Sciatic nerve (tissue), 2 donors: ENCODE results near the gene ALDH1B1. TPM values are rescaled to one million over a fixed set of nuclear protein-coding genes. Genes with fewer than 3 reads are reported as not detected.

Source experiments
- ATAC-seq: fragments of 200-7000 bp; cut with Tn5 transposase; one replicate; pipeline ENCODE4 v1.9.1; 2020; ENCODE audit warnings: mild to moderate bottlenecking, moderate library complexity
- DNase-seq: peaks from one replicate; pipeline ENCODE4 v3.0.0-alpha.2; 2020; ENCODE audit warnings: low spot score
- intact Hi-C: fragments of 100-400 bp; cut with DNase I; formaldehyde crosslinking; loops from one replicate; pipeline ENCODE4 v1.14.2; 2022
- total RNA-seq: library from RNA; stranded (reverse); fragmentation: NEBNext Ultra II Directional; extraction: Animal tissue kit (Norgen Biotek cat#: 25700); gene quantifications from one replicate; pipeline ENCODE4 v1.2.1, GENCODE V29; 2021
- donor health status: DM: no; HTN: no; CAD: no.
- donor health status: DM: no; HTN: no; CAD: no.

ALDH1B1 gene
- 9.3 TPM for total RNA-seq

DNA sequence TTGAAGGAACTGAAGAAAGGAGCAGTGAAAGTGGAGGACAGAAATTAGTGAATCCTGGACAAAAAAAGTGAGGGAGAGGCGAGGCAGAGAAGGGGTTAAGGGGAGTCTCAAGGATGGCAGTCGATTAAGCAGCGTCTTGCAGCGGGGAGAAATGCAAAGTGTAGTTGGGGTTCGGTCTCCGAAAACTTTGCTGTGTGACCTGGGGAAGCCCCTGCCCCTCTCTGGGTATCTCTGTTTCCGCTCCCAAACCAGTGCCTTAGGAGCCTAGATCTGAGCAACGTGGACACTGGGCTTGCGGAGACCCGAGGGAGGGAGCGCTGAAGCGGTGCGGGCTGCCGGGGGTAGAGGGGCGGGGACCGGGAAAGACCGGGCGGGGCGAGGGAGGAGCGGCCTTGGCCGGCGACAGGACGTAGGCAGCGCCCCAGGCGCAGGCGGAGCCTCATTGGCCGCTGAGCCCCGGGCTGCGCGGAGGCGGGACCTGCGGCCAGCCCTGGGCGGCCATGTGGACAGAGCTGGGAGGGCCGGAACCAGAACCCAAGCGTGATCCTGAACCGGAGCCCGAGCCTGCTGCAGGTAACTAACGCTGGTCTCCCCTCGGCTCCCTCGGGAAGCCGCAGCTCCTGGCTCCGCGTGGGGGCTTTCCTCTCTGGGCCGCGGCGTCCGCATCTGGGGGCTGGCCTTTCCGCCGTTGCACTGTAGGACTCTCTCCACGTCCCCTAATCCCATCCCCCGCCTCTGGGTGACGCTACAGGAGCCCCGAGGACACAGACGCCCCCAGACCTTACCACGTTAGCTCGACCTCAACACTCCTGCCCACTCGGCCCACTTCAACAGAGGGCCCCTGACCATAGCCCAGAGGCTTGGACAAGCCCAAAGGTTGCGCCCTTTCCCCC lies at the start of gene ALDH1B1:
Gene ALDH1B1, plus strand, starts transcription at position 468 of the 893 bp plus-strand sequence. CDS start 3,047 bp downstream, outside the sequence.
- ATAC-seq, result peak; percentile 98
- intact Hi-C loops, result no loop called here
- DNase-seq, result peak; percentile 92

GRCh38 chr9:38343037-38343436 lies 49.5 kb upstream of the ALDH1B1 start:
- DNase-seq (no peak), ATAC-seq (no peak)
- intact Hi-C loops, result no loop called here

- no peak for ATAC-seq
- intact Hi-C loops, result no loop called here
Measured at GRCh38 chr9:38343552-38343951, 49.0 kb upstream of the ALDH1B1 start.

DNA sequence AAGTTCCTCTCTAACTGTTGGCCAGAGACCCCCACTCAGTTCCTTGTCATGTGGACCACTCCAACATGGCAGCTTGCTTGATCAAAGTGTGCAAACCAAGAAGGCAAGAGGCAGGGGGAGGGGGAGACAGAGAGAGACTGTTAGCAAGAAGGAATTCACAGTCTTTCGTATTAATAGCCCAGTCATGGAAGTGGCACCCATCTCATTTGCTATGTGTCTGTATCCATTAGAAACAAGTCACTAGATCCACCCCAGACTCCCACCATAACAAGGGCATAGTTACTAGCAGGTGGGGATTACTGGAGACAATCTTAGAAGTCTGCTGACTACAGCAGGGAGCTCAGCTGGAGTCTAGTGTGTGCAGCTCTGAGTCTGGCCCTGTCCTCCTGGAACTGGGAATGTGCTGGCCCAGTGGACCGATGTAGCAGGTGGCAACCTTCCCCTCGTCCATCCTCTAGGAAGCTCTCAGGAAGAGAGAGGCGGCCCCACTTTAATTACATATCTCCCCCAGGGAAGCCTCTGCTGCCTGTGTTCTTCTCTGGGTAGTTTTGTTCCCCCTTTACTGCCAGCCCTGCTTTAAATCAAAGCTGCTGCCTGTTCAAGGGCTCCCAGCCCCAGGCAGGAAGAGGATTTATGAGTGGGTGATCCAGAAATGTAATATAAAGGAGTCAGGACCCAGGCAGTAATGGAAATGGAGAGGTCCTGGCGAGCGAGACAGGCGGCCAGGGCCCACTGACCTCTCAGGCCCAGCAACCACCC lies 47.8 kb upstream of the ALDH1B1 start:
- intact Hi-C loops, result no loop called here
- ATAC-seq (no peak), DNase-seq (no peak)

More at GRCh38 chr9:38343552-38343951, 49.0 kb upstream of the ALDH1B1 start:
- DNase-seq, result no peak

GRCh38 chr9:38345851-38346755 lies 46.4 kb upstream of the ALDH1B1 start:
- intact Hi-C loops, result no loop called here
- DNase-seq, result no peak
- ATAC-seq, result no peak

DNA sequence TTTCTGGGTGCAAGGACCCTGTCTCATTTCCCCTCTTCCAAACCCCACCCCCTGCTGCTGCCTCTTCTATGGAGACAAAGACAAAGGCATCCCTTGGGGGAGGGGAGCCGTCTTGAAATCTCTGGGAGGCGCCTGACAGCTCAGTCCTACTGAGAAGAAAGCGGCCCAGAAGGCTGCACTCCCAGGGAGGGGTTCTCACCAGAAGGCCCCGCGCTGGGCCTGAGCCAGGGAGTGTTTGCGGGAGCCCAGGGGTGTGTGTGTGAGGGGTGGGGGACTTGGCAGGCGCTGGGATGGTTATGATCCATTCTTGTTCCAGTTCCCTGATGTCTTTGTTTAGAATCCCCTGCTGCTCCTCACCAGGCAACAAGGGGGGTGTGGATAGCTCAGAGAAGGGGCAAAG lies 45.7 kb upstream of the ALDH1B1 start:
- DNase-seq (no peak), ATAC-seq (no peak)
- intact Hi-C loops, result no loop called here

DNA sequence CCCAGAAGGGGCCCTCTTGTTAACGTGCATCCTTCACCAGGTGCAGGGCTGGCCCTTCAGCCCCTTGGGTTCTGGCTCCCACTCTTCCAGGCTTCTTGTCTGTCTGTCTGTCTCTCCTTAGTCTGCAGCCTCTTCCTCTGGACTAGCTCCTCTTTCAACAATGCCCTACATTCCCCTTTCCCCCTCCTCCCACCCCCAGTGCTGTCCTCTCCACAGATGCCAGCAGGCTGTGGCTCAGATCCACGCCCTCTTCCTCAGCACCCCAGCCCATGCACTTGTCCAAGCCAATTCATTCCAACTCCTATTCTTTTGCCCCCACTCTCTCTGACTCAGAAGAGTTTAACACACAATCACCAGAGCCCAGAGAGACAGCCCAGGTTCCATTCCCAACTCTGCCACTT lies 45.2 kb upstream of the ALDH1B1 start:
- intact Hi-C loops, result no loop called here
- ATAC-seq (no peak), DNase-seq (no peak)

- intact Hi-C loops, result no loop called here
- DNase-seq (no peak), ATAC-seq (no peak)
Measured at GRCh38 chr9:38347946-38348345, 44.6 kb upstream of the ALDH1B1 start.

DNA sequence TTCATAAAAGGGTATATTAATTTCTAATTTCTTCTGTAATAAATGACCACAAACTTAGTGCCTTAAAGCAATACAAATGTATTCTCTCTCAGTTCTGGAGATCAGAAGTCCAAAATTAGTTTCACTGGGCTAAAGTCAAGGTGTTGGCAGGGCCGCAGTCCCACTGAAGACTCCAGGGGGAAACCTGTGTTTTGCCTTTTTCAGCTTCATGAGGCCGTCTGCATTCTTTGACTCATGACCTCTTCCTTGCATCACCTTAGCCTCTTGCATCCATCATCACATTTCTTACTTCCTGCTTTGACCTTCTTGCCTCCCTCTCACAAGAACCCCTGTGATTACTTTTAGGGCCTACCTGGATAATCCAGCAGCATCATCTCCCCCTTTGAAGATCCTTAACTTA lies 42.0 kb upstream of the ALDH1B1 start:
- DNase-seq (no peak), ATAC-seq (no peak)
- intact Hi-C loops, result loop anchor here (10.0 kb wide), 1 partner anchor 56 kb away; no protein-coding TSS in a partner anchor

DNA sequence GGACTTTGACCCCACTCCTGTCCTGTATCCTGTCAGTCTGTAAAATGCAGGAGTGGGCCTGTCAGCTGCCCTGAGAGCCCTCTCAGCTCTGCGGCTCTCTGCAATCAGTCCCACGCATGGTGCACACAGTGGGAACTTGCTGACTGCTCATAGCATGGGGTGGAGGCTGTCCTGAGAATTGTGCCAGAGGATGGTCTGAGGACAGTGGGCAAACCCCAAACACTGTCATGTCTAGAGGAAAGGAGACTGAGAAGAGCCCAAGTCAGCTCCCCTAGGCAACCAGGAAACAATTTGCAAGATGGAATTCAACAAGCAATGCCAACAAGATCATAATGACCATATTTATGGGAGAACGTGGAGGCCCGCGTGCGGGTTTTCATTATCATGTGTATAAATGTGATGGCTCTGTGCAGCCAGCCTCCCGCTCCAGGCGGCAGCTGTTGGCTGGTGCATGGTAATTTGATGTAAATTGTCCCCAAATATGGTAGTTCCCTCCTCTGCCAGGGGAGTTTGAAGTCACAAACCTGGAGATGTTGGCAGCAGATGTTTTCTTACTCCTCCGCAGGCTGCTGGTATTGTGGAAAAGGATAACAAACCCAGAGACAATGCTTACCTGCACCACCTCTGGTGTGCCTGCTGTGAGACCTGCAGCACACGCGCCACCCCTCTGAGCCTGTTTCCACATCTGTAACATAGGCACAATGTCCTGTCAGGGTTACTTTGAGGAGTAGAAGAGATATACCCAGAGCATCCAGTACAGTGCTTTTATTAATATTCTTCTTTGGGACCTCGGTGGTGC lies 39.8 kb upstream of the ALDH1B1 start:
- DNase-seq (no peak), ATAC-seq (no peak)
- intact Hi-C loops, result loop anchor here (10.0 kb wide), 1 partner anchor 58 kb away; no protein-coding TSS in a partner anchor

- DNase-seq, result no peak
- intact Hi-C loops, result loop anchor here (10.0 kb wide), 1 partner anchor 60 kb away; no protein-coding TSS in a partner anchor
- no peak for ATAC-seq
Measured at GRCh38 chr9:38355115-38355514, 37.4 kb upstream of the ALDH1B1 start.

DNA sequence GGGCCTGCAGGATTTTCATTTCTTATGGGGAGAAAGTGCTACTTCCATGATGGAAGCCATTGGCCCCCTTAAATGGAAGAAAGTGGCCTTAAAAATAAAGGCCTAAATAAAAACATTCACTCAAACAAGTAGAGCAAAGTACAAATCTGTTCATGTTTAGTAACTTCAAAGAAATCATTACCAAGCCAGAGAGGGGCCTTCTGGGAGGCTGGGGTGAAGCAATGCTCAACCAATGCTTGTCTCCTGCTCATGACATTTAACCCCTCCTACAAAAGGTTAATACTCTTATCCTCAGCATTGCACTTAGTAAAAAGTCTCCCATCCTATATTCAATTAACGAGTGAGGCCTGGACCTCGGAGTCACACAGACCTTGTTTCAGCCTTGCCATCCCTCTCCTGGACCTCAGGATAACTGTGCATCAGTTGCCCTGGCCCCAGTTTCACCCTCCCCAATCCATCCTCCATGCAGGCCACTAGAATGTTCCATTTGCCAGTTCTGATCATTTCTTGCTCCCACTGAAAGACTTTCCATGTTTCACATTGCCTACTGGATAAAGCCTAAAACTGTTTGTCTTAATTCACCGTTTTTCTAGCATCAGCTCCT lies 36.9 kb upstream of the ALDH1B1 start:
- intact Hi-C loops, result loop anchor here (10.0 kb wide), 1 partner anchor 61 kb away; no protein-coding TSS in a partner anchor
- DNase-seq (no peak), ATAC-seq (no peak)

DNA sequence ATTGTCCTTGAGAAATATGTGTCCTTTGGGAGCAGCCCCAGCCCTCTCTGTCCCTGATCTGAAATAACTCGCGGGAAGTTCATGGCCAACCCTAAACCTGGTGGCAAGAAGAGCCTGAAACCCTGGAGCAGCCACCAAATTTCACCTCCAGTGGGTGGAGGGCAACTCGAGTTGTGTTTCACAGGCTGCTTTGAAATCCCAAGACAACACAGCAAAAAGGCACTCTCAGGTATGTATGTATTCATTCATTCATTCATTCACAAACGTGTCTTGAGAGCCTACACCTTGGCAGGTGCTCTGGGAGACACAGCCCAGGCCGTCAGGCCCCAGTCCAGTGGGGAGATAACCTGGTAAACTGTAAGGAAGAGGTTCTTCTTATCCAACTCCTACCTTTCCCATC lies 35.7 kb upstream of the ALDH1B1 start:
- intact Hi-C loops, result loop anchor here (10.0 kb wide), 1 partner anchor 62 kb away; no protein-coding TSS in a partner anchor
- DNase-seq (no peak), ATAC-seq (no peak)

- intact Hi-C loops, result loop anchor here (2.0 to 10.0 kb wide), 2 partner anchors 19 to 63 kb away; no protein-coding TSS in a partner anchor
- no peak for DNase-seq
Measured at GRCh38 chr9:38357350-38358114, 35.0 kb upstream of the ALDH1B1 start.

GRCh38 chr9:38358390-38359296 lies 33.9 kb upstream of the ALDH1B1 start:
- intact Hi-C loops, result loop anchor here (2.0 to 10.0 kb wide), 2 partner anchors 20 to 64 kb away; no protein-coding TSS in a partner anchor
- DNase-seq (no peak), ATAC-seq (no peak)

More at GRCh38 chr9:38357350-38358114, 35.0 kb upstream of the ALDH1B1 start:
- ATAC-seq, result no peak

GRCh38 chr9:38359297-38359653 lies 33.2 kb upstream of the ALDH1B1 start:
- no peak for DNase-seq
- intact Hi-C loops, result loop anchor here (2.0 to 10.0 kb wide), 2 partner anchors 20 to 64 kb away; no protein-coding TSS in a partner anchor
- no peak for ATAC-seq
